K562 (cell line): ENCODE results near the gene SDK1. TPM values are rescaled to one million over a fixed set of nuclear protein-coding genes. Genes with fewer than 3 reads are reported as not detected.

ENCODE experiments used
- ATAC-seq: fragments of 200-7000 bp; cut with Tn5 transposase; 3 replicates; pipeline ENCODE4 v1.9.1; 2020; ENCODE audit warnings: moderate library complexity
- BruUV-seq: library from RNA; stranded (reverse); fragments of 400-500 nt; replicated peaks from 2 replicates; lab custom pipeline; 2021; lab: Mats Ljungman, UMichigan
- CTCF ChIA-PET: fragments of 300-600 bp; formaldehyde crosslinking; extraction: SDS; loops from one replicate; lab custom pipeline; 2021; ENCODE audit warnings: low intra/inter-chr PET ratio; lab: Yijun Ruan, JAX
- POLR2A ChIA-PET: fragments of 300-600, 350-650 bp; sonication (Branson Sonifier 250); formaldehyde crosslinking; extraction: SDS; loops from one replicate; lab custom pipeline; 2021; ENCODE audit warnings: antibody characterized with exemption, inconsistent platforms; lab: Yijun Ruan, JAX
- DNase-seq, 4 experiments: peaks; one replicate each; pipeline versions ENCODE4 v3.0.0 to v3.0.0-alpha.2; 2011 to 2018; ENCODE audit warnings: low spot score in 3 of 4, mixed read lengths in 3 of 4; ENCODE audit errors: extremely low read depth in 1 of 4
- FAIRE-seq: peaks from 2 replicates; lab custom pipeline; 2011; peaks lifted over from hg19 to GRCh38; lab: Jason Lieb, UNC
- H2AFZ ChIP-seq: 2 replicates; pipeline ENCODE4 v1.6.0; 2011; ENCODE audit warnings: low read depth, low read length, control low read depth, inconsistent platforms
- H3K27ac ChIP-seq: fragments of 200-600 bp; 3 replicates; pipeline ENCODE4 v1.8.0; 2011; ENCODE audit warnings: low read depth, mild to moderate bottlenecking, control low read depth, inconsistent platforms, low read length, moderate library complexity, mixed read lengths; ENCODE audit errors: extremely low read depth
- H3K27me3 ChIP-seq, 2 experiments: fragments of 300-600 bp in 1 of 2; 2 replicates in 1 of 2; 3 replicates in 1 of 2; pipeline versions ENCODE4 v1.6.0 to v1.8.0; 2011; ENCODE audit warnings: inconsistent platforms in 2 of 2, low read length in 2 of 2, mild to moderate bottlenecking in 1 of 2, mixed read lengths in 1 of 2, moderate library complexity in 1 of 2; ENCODE audit not compliant: control insufficient read depth in 2 of 2, insufficient read depth in 2 of 2
- H3K36me3 ChIP-seq: fragments of 300-600 bp; 3 replicates; pipeline ENCODE4 v1.8.0; 2011; ENCODE audit warnings: mild to moderate bottlenecking, low read length, inconsistent platforms; ENCODE audit not compliant: control insufficient read depth, insufficient read depth
- H3K4me1 ChIP-seq, 2 experiments: fragments of 200-600 bp in 1 of 2; replicated peaks in 1 of 2; 2 replicates in 1 of 2; 3 replicates in 1 of 2; pipeline versions ENCODE4 v1.5.1 to v1.8.0; 2011; ENCODE audit warnings: inconsistent platforms in 2 of 2, low read length in 2 of 2, mild to moderate bottlenecking in 1 of 2, mixed read lengths in 1 of 2, moderate library complexity in 1 of 2; ENCODE audit not compliant: control insufficient read depth in 2 of 2, insufficient read depth in 2 of 2
- H3K4me2 ChIP-seq: 2 replicates; pipeline ENCODE4 v1.6.1; 2011; ENCODE audit warnings: low read length, control low read depth, inconsistent platforms, mixed read lengths; ENCODE audit not compliant: insufficient read depth
- H3K4me3 ChIP-seq: fragments of 200-600 bp; sonication (generic), shearing (Covaris generic); 2 replicates; pipeline ENCODE4 v1.5.1; 2016; ENCODE audit warnings: control low read depth, inconsistent platforms
- H3K79me2 ChIP-seq: fragments of 200-600 bp; 3 replicates; pipeline ENCODE4 v1.8.0; 2011; ENCODE audit warnings: low read length, inconsistent platforms; ENCODE audit not compliant: control insufficient read depth, insufficient read depth
- H3K9ac ChIP-seq, 2 experiments: 2 replicates each; pipeline versions ENCODE4 v1.6.0 to v1.6.1; 2011; ENCODE audit warnings: low read depth in 2 of 2, low read length in 2 of 2, control low read depth in 1 of 2, inconsistent platforms in 1 of 2, mild to moderate bottlenecking in 1 of 2, mixed read lengths in 1 of 2; ENCODE audit not compliant: insufficient read depth in 1 of 2
- H3K9me1 ChIP-seq: one replicate; pipeline ENCODE4 v1.6.0; 2011; ENCODE audit warnings: inconsistent platforms, mild to moderate bottlenecking, low read length, moderate library complexity; ENCODE audit not compliant: control insufficient read depth, insufficient read depth
- H3K9me3 ChIP-seq: replicated peaks from 2 replicates; pipeline ENCODE4 v1.5.1; 2011; ENCODE audit warnings: low read depth, low read length, inconsistent platforms; ENCODE audit not compliant: control insufficient read depth, insufficient read depth
- H4K20me1 ChIP-seq: replicated peaks from 2 replicates; pipeline ENCODE4 v1.6.1; 2011; ENCODE audit warnings: low read length, inconsistent platforms, mixed read lengths; ENCODE audit not compliant: control insufficient read depth, insufficient read depth
- CBX3 ChIP-seq, 2 experiments: IDR thresholded peaks; 1 replicate in 1 of 2; 2 replicates in 1 of 2; pipeline ENCODE4 v1.6.1; 2012; ENCODE audit warnings: inconsistent platforms in 2 of 2, low read length in 2 of 2, borderline replicate concordance in 1 of 2, control low read depth in 1 of 2
- NUFIP1 ChIP-seq: fragments of 450-650 bp; IDR thresholded peaks from 2 replicates; pipeline ENCODE4 v1.6.1; 2018; ENCODE audit not compliant: partially characterized antibody
- SMARCA5 ChIP-seq: fragments of 450-650 bp; IDR thresholded peaks from 2 replicates; pipeline ENCODE4 v1.6.1; 2016
- STAT5A ChIP-seq: IDR thresholded peaks from 2 replicates; pipeline ENCODE4 v1.6.1; 2012; ENCODE audit warnings: low read length, inconsistent platforms, borderline replicate concordance
- ZNF707 ChIP-seq: fragments of 250-450 bp; sonication (Bioruptor Pico); conservative IDR thresholded peaks from 2 replicates; pipeline ENCODE4 v1.8.0; 2022; ENCODE audit warnings: inconsistent platforms, mild to moderate bottlenecking, moderate library complexity
- ZNF766 ChIP-seq: fragments of 200-800 bp; sonication (Bioruptor generic); conservative IDR thresholded peaks from 2 replicates; pipeline ENCODE4 v1.6.1; 2016; ENCODE audit warnings: missing genetic modification characterization, missing compliant biosample characterization
- ZZZ3 ChIP-seq: fragments of 450-650 bp; IDR thresholded peaks from 2 replicates; pipeline ENCODE4 v1.6.1; 2016; ENCODE audit warnings: antibody characterized with exemption, mild to moderate bottlenecking, moderate library complexity
- WGBS: fragments of 100-300 bp; shearing (Covaris generic); methylation state at CpG from one replicate; pipeline ENCODE4 v1.1.6; 2016; ENCODE audit warnings: low coverage, mixed read lengths; ENCODE audit not compliant: insufficient coverage; ENCODE audit errors: missing lambda C conversion rate; 5-methylcytosine and 5-hydroxymethylcytosine counted together
- in situ Hi-C: fragments of 300-500 bp; cut with MboI; formaldehyde crosslinking; loops from 4 replicates; pipeline ENCODE4 v1.15.0; 2018; ENCODE audit warnings: inconsistent platforms, mixed read lengths
- intact Hi-C: fragments of 100-400 bp; cut with micrococcal nuclease; formaldehyde crosslinking; loops from 2 replicates; pipeline ENCODE4 v1.14.2; 2022
- polyA plus RNA-seq, 8 experiments: library from polyadenylated mRNA; depleted of rRNA in 4 of 8; stranded (reverse) in 5 of 8; unstranded in 3 of 8; fragments of >200 nt; fragmentation: Nextera tagmentation in 2 of 8; fragmentation: Illumina TruSeq in 1 of 8; extraction: Ambion mirVana in 2 of 8; extraction: Trizol in 1 of 8; gene quantifications; 2 replicates each; pipeline versions ENCODE4 v1.2.1 to v1.2.3, GENCODE V29; 2011 to 2014; ENCODE audit warnings: inconsistent platforms in 1 of 8, missing spikeins in 1 of 8
- total RNA-seq, 7 experiments: library from RNA; depleted of rRNA in 6 of 7; stranded (reverse); fragments of >200 nt in 6 of 7; fragmentation: Illumina TruSeq in 2 of 7; extraction: Trizol in 2 of 7; gene quantifications; 2 replicates each; pipeline versions ENCODE4 v1.2.1 to v1.2.3, GENCODE V29; 2011 to 2021; ENCODE audit warnings: low replicate concordance in 1 of 7
- TF ChIP-seq, protein P1 (sequence below): sonication (generic); formaldehyde crosslinking; IDR thresholded peaks from 2 replicates; pipeline ENCODE4 v1.8.0; 2022; ENCODE audit warnings: missing genetic modification reagents, mild to moderate bottlenecking, moderate library complexity, borderline replicate concordance
- TF ChIP-seq, protein P2 (sequence below): sonication (generic); formaldehyde crosslinking; IDR thresholded peaks from 2 replicates; pipeline ENCODE4 v1.8.1; 2023; ENCODE audit warnings: mild to moderate bottlenecking, missing genetic modification reagents, moderate library complexity
- TF ChIP-seq, protein P3 (sequence below), 2 experiments: fragments of 450-650 bp; conservative IDR thresholded peaks; 2 replicates each; pipeline ENCODE4 v1.6.1; 2017; ENCODE audit warnings: mild to moderate bottlenecking in 2 of 2, moderate library complexity in 2 of 2

The SDK1 gene
- total and polyA plus RNA-seq, 9 of the 15 experiments (the other 6 are each of a cell fraction or from before 2014, with no cell fraction given): 0.16 TPM; not detected in 8

DNA sequence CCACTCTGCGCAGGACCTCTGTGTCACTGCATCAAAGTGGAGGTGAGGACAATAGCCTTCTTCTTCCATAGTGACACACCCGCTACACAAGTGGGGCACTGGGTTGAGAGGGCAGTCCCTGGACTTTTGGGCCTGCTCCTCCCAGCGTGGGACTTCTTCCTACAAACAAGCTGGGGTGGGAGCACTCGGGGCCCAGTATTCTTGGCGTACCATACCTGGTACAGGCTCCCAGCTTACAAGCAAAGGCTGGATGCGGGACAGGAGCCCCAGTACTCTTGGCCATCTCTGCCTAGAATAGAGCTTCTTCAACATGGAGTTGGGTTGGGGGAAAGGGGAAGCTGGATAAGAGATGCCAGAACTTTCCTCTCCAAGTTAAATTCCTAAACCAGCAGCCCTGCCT, 954.3 kb downstream of the SDK1 start:
- ChIA-PET CTCF (no interaction called here), POLR2A (interaction anchor here (0.6 to 1.5 kb wide), 3 partner anchors 13 to 318 kb away, joined by 3 read pairs; no protein-coding TSS in a partner anchor)
- Histone ChIP-seq H3K4me1 (no peaks in the 10 kb centered on the region), H4K20me1 (no peaks in the 10 kb centered on the region), H3K9me3 (no peaks in the 10 kb centered on the region), H3K4me2 (no peak overlapping the region), H3K79me2 (no peaks in the 10 kb centered on the region), H3K9me1 (no peaks in the 10 kb centered on the region), H3K4me3 (no peak overlapping the region), H3K27me3 (peaks cover 0 to 11% of the 10 kb centered on the region in 2 experiments; a peak in 1 of 5 replicates), H2AFZ (no peak overlapping the region), H3K27ac (no peak overlapping the region), H3K9ac (no peak overlapping the region), H3K36me3 (no peaks in the 10 kb centered on the region)
- in situ Hi-C loops: no loop called here
- no peak for TF ChIP-seq SMARCA5
- TF ChIP-seq, protein P1, sequence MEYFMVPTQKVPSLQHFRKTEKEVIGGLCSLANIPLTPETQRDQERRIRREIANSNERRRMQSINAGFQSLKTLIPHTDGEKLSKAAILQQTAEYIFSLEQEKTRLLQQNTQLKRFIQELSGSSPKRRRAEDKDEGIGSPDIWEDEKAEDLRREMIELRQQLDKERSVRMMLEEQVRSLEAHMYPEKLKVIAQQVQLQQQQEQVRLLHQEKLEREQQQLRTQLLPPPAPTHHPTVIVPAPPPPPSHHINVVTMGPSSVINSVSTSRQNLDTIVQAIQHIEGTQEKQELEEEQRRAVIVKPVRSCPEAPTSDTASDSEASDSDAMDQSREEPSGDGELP: no peak
- TF ChIP-seq ZNF766: no peak
- no peak for TF ChIP-seq NUFIP1
- TF ChIP-seq ZNF707 (CRISPR knock-in tag): no peak
- TF ChIP-seq, protein P2, sequence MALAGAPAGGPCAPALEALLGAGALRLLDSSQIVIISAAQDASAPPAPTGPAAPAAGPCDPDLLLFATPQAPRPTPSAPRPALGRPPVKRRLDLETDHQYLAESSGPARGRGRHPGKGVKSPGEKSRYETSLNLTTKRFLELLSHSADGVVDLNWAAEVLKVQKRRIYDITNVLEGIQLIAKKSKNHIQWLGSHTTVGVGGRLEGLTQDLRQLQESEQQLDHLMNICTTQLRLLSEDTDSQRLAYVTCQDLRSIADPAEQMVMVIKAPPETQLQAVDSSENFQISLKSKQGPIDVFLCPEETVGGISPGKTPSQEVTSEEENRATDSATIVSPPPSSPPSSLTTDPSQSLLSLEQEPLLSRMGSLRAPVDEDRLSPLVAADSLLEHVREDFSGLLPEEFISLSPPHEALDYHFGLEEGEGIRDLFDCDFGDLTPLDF (CRISPR knock-in tag): no peak
- TF ChIP-seq STAT5A: no peak
- TF ChIP-seq, protein P3, sequence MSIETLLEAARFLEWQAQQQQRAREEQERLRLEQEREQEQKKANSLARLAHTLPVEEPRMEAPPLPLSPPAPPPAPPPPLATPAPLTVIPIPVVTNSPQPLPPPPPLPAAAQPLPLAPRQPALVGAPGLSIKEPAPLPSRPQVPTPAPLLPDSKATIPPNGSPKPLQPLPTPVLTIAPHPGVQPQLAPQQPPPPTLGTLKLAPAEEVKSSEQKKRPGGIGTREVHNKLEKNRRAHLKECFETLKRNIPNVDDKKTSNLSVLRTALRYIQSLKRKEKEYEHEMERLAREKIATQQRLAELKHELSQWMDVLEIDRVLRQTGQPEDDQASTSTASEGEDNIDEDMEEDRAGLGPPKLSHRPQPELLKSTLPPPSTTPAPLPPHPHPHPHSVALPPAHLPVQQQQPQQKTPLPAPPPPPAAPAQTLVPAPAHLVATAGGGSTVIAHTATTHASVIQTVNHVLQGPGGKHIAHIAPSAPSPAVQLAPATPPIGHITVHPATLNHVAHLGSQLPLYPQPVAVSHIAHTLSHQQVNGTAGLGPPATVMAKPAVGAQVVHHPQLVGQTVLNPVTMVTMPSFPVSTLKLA (conservative IDR thresholded peaks at IDR 0.05): no peak
- TF ChIP-seq CBX3 (IDR thresholded peaks at IDR 0.05; ENCODE audit: borderline replicate concordance in 1 of 2, low read length in 2 of 2): no peak
- no peak for TF ChIP-seq ZZZ3
- BruUV-seq: no TSS peak
- intact Hi-C loops: no loop called here
- FAIRE-seq (no peak), DNase-seq (no peak), ATAC-seq (no peak)
- WGBS: 2% methylated on average over 6 of the region's 6 CpGs
